Right lobe of liver (tissue), 6 donors: Measurements from ENCODE around the gene RPS6KA5. TPM values are rescaled to one million over a fixed set of nuclear protein-coding genes. Genes with fewer than 3 reads are reported as not detected.
A peak's percentile ranks its signal among the peaks of the same experiment; 100 is the strongest.
"Not testable (repeated sequence)": the region's sequence is repeated elsewhere in the genome, so short reads cannot be mapped to it uniquely, and the experiment has no call there.

Source experiments
- ATAC-seq, 4 donors: fragments of 200-7000 bp; cut with Tn5 transposase; one replicate each; pipeline ENCODE4 v1.9.1; 2020; ENCODE audit warnings: mild to moderate bottlenecking in 4 of 4, moderate library complexity in 4 of 4
- DNase-seq, 3 donors: peaks; one replicate each; pipeline ENCODE4 v3.0.0-alpha.2; 2020
- H3K27ac ChIP-seq, 3 donors: fragments of 200-600 bp; one replicate each; pipeline ENCODE4 v1.8.0; 2022
- H3K27me3 ChIP-seq, 2 donors: fragments of 200-600 bp; one replicate each; pipeline ENCODE4 v1.8.0; 2022
- H3K36me3 ChIP-seq, 4 donors: fragments of 200-600 bp; sonication (generic) in 1 of 4; one replicate each; pipeline versions ENCODE4 v1.5.1 to v1.8.0; 2017 to 2022; ENCODE audit warnings: control low read depth in 1 of 4
- H3K4me1 ChIP-seq, 4 donors: fragments of 200-600 bp; sonication (generic) in 1 of 4; one replicate each; pipeline versions ENCODE4 v1.5.1 to v1.8.0; 2017 to 2022; ENCODE audit warnings: control low read depth in 1 of 4
- H3K4me3 ChIP-seq, 3 donors: fragments of 200-600 bp; one replicate each; pipeline ENCODE4 v1.8.0; 2022
- H3K9me3 ChIP-seq, 4 donors: fragments of 200-600 bp; sonication (generic) in 1 of 4; one replicate each; pipeline versions ENCODE4 v1.5.1 to v1.8.0; 2017 to 2022; ENCODE audit warnings: control low read depth in 1 of 4
- CTCF ChIP-seq, 4 donors: fragments of 200-600 bp in 3 of 4; fragments of 450-650 bp in 1 of 4; IDR thresholded peaks; one replicate each; pipeline versions ENCODE4 v1.5.1 to v1.8.0; 2016 to 2022; ENCODE audit warnings: antibody characterized with exemption in 4 of 4, mild to moderate bottlenecking in 2 of 4
- POLR2A ChIP-seq: fragments of 450-650 bp; IDR thresholded peaks from one replicate; pipeline ENCODE4 v1.6.1; 2017; ENCODE audit warnings: antibody characterized with exemption, mild to moderate bottlenecking
- WGBS: methylation state at CpG from one replicate; pipeline ENCODE4 v1.1.6; 2018; ENCODE audit warnings: low coverage, low lambda C conversion rate; ENCODE audit not compliant: insufficient coverage; ENCODE audit errors: missing lambda C conversion rate; 5-methylcytosine and 5-hydroxymethylcytosine counted together
- intact Hi-C, 2 donors: fragments of 100-400 bp; cut with DNase I; formaldehyde crosslinking; loops; one replicate each; pipeline versions ENCODE4 v1.11.2 to v1.14.1; 2022
- total RNA-seq, 6 experiments: library from RNA; depleted of rRNA in 2 of 6; stranded (reverse); fragments of >200 nt in 2 of 6; fragmentation: NEBNext Ultra II Directional in 3 of 6; extraction: Animal tissue kit (Norgen Biotek cat#: 25700) in 3 of 6; gene quantifications; one replicate each; pipeline versions ENCODE4 v1.1.0 to v1.2.4, GENCODE V29; 2016 to 2023
- donor health status: DM: no; HTN: yes; CAD: no.
- donor health status: DM: no; HTN: no; CAD: no.
- donor health status: DM: no; HTN: no; CAD: no.
- donor health status: DM: no; HTN: yes; CAD: no.
- donor health status: DM: no; HTN: yes; CAD: no.

Gene RPS6KA5
- total RNA-seq, 6 experiments from 2014 or later, result 0.31 to 3.5 (median 1.7) TPM

- no peak for TF ChIP-seq CTCF (IDR thresholded peaks at IDR 0.05)
- no peak for TF ChIP-seq POLR2A
- no peak overlapping the region for H3K27ac ChIP-seq
- H3K27me3 ChIP-seq, result no peaks in the 10 kb centered on the region
- no peaks in the 10 kb centered on the region for H3K36me3 ChIP-seq
- ATAC-seq (peak in 1 of 4 donors; percentile 32), DNase-seq (no peak)
- no peaks in the 10 kb centered on the region for H3K4me1 ChIP-seq
- WGBS, result 52% methylated on average over 3 of the region's 3 CpGs
- no peaks in the 10 kb centered on the region for H3K9me3 ChIP-seq
- intact Hi-C loops, result no loop called here
- no peak overlapping the region for H3K4me3 ChIP-seq
Observed at GRCh38 chr14:91098591-91098990, 38.1 kb upstream of the RPS6KA5 start.

- H3K36me3 ChIP-seq, H3K4me3 ChIP-seq, H3K27me3 ChIP-seq, DNase-seq, H3K4me1 ChIP-seq, intact Hi-C loops, ATAC-seq, H3K27ac ChIP-seq, H3K9me3 ChIP-seq: not testable (repeated sequence)
- 94% methylated on average over 3 of the region's 5 CpGs for WGBS
Observed at GRCh38 chr14:91097657-91098056, 37.2 kb upstream of the RPS6KA5 start.

- WGBS, result 82% methylated on average over 8 of the region's 8 CpGs
- intact Hi-C loops, result no loop called here
- no peak overlapping the region for H3K4me3 ChIP-seq
Observed at GRCh38 chr14:91095178-91095577, 34.7 kb upstream of the RPS6KA5 start.

GRCh38 chr14:91094772-91095171, 34.3 kb upstream of the RPS6KA5 start:
- TF ChIP-seq CTCF (IDR thresholded peaks at IDR 0.05), result no peak
- no peak for TF ChIP-seq POLR2A
- Histone ChIP-seq H3K27ac (no peak overlapping the region), H3K9me3 (no peaks in the 10 kb centered on the region), H3K27me3 (no peaks in the 10 kb centered on the region), H3K36me3 (no peaks in the 10 kb centered on the region), H3K4me1 (no peaks in the 10 kb centered on the region), H3K4me3 (no peak overlapping the region)
- ATAC-seq (no peak), DNase-seq (no peak)
- intact Hi-C loops, result no loop called here
- 100% methylated on average over 1 of the region's 4 CpGs for WGBS

More at GRCh38 chr14:91095178-91095577, 34.7 kb upstream of the RPS6KA5 start:
- ATAC-seq (no peak), DNase-seq (no peak)
- Histone ChIP-seq H3K27me3 (no peaks in the 10 kb centered on the region), H3K4me1 (no peaks in the 10 kb centered on the region), H3K36me3 (no peaks in the 10 kb centered on the region), H3K27ac (no peak overlapping the region), H3K9me3 (no peaks in the 10 kb centered on the region)
- TF ChIP-seq CTCF (IDR thresholded peaks at IDR 0.05) (no peak), POLR2A (no peak)

GRCh38 chr14:91093743-91094472, 33.5 kb upstream of the RPS6KA5 start:
- H3K27me3 ChIP-seq, H3K36me3 ChIP-seq, intact Hi-C loops, DNase-seq, ATAC-seq, H3K4me1 ChIP-seq, H3K27ac ChIP-seq, H3K9me3 ChIP-seq, H3K4me3 ChIP-seq: not testable (repeated sequence)
- WGBS, result 91% methylated on average over 10 of the region's 14 CpGs
